Vagina (tissue), 2 donors: ENCODE measurements around the gene ZCCHC7. TPM values are rescaled to one million over a fixed set of nuclear protein-coding genes. Genes with fewer than 3 reads are reported as not detected.

Experiments used
- DNase-seq, 2 donors: peaks; one replicate each; pipeline ENCODE4 v3.0.0-alpha.2; 2017; ENCODE audit errors: extremely low spot score in 2 of 2
- H3K27ac ChIP-seq: fragments of 200-600 bp; sonication (generic); one replicate; pipeline ENCODE4 v1.5.1; 2019
- H3K27me3 ChIP-seq: fragments of 200-600 bp; sonication (generic); one replicate; pipeline ENCODE4 v1.5.1; 2019
- H3K36me3 ChIP-seq, 2 donors: fragments of 200-600 bp; sonication (generic); one replicate each; pipeline ENCODE4 v1.5.1; 2017 to 2019
- H3K4me1 ChIP-seq: fragments of 200-600 bp; sonication (generic); one replicate; pipeline ENCODE4 v1.5.1; 2019
- H3K4me3 ChIP-seq, 2 donors: fragments of 200-600 bp; sonication (generic); 1 replicate in 1 of 2; 2 replicates in 1 of 2; pipeline ENCODE4 v1.5.1; 2016 to 2019
- H3K9me3 ChIP-seq: fragments of 200-600 bp; sonication (generic); one replicate; pipeline ENCODE4 v1.5.1; 2019
- CTCF ChIP-seq, 3 experiments: fragments of 450-650 bp in 2 of 3; fragments of 200-600 bp in 1 of 3; sonication (generic) in 1 of 3; IDR thresholded peaks; one replicate each; pipeline ENCODE4 v1.5.1; 2017 to 2019; ENCODE audit warnings: antibody characterized with exemption in 3 of 3, mild to moderate bottlenecking in 2 of 3, moderate library complexity in 2 of 3
- POLR2A ChIP-seq, 2 donors: fragments of 450-650 bp; IDR thresholded peaks; one replicate each; pipeline ENCODE4 v1.6.1; 2017; ENCODE audit warnings: antibody characterized with exemption in 2 of 2, mild to moderate bottlenecking in 2 of 2, moderate library complexity in 2 of 2
- POLR2AphosphoS5 ChIP-seq, 2 donors: sonication (generic); formaldehyde crosslinking; IDR thresholded peaks; one replicate each; pipeline ENCODE4 v1.9.0; 2017; ENCODE audit warnings: antibody characterized with exemption in 2 of 2, mild to moderate bottlenecking in 2 of 2, low read depth in 1 of 2; ENCODE audit not compliant: insufficient read depth in 1 of 2
- intact Hi-C: fragments of 100-400 bp; cut with DNase I; formaldehyde crosslinking; loops from one replicate; pipeline ENCODE4 v1.15.1; 2023
- total RNA-seq: library from RNA; depleted of rRNA; stranded (reverse); fragments of >200 nt; gene quantifications from one replicate; pipeline ENCODE4 v1.2.3, GENCODE V29; 2016

ZCCHC7 gene
- total RNA-seq, 1 donor from 2014 or later = 15.2 TPM

- Histone ChIP-seq H3K36me3 (no peaks in the 10 kb centered on the region), H3K4me3 (no peak overlapping the region), H3K4me1 (no peaks in the 10 kb centered on the region), H3K9me3 (no peaks in the 10 kb centered on the region), H3K27ac (no peak overlapping the region), H3K27me3 (no peaks in the 10 kb centered on the region)
- intact Hi-C loops = no loop called here
- TF ChIP-seq POLR2AphosphoS5 (IDR thresholded peaks at IDR 0.05; ENCODE audit: insufficient read depth in 1 of 2, low read depth in 1 of 2) = no peak
- TF ChIP-seq POLR2A (IDR thresholded peaks at IDR 0.05) = no peak
- no peak for TF ChIP-seq CTCF (IDR thresholded peaks at IDR 0.05)
- DNase-seq = no peak
These were observed 249.3 kb downstream of the ZCCHC7 start for GRCh38 chr9:37369671-37370070.

GRCh38 chr9:37370282-37370681 is 249.9 kb downstream of the ZCCHC7 start:
- H3K27me3 ChIP-seq = no peaks in the 10 kb centered on the region
- H3K36me3 ChIP-seq = no peaks in the 10 kb centered on the region
- H3K27ac ChIP-seq = no peak overlapping the region
- no peaks in the 10 kb centered on the region for H3K4me1 ChIP-seq
- DNase-seq = no peak
- TF ChIP-seq CTCF (IDR thresholded peaks at IDR 0.05) = no peak
- no peak for TF ChIP-seq POLR2AphosphoS5 (IDR thresholded peaks at IDR 0.05; ENCODE audit: insufficient read depth in 1 of 2, low read depth in 1 of 2)
- TF ChIP-seq POLR2A (IDR thresholded peaks at IDR 0.05) = no peak
- intact Hi-C loops = no loop called here
- H3K4me3 ChIP-seq = no peak overlapping the region
- no peaks in the 10 kb centered on the region for H3K9me3 ChIP-seq

GRCh38 chr9:37370968-37371563 is 250.7 kb downstream of the ZCCHC7 start:
- DNase-seq = no peak
- H3K4me1 ChIP-seq = no peaks in the 10 kb centered on the region

GRCh38 chr9:37371565-37372464 is 251.4 kb downstream of the ZCCHC7 start:
- no peak for DNase-seq
- TF ChIP-seq POLR2AphosphoS5 (IDR thresholded peaks at IDR 0.05; ENCODE audit: insufficient read depth in 1 of 2, low read depth in 1 of 2) (no peak), CTCF (IDR thresholded peaks at IDR 0.05) (no peak), POLR2A (IDR thresholded peaks at IDR 0.05) (no peak)
- H3K36me3 ChIP-seq = no peaks in the 10 kb centered on the region
- H3K27ac ChIP-seq = no peak overlapping the region
- H3K9me3 ChIP-seq = no peaks in the 10 kb centered on the region
- intact Hi-C loops = no loop called here
- H3K27me3 ChIP-seq = no peaks in the 10 kb centered on the region
- no peak overlapping the region for H3K4me3 ChIP-seq
- no peaks in the 10 kb centered on the region for H3K4me1 ChIP-seq

More at GRCh38 chr9:37370968-37371563, 250.7 kb downstream of the ZCCHC7 start:
- intact Hi-C loops = no loop called here
- no peaks in the 10 kb centered on the region for H3K9me3 ChIP-seq
- H3K27ac ChIP-seq = no peak overlapping the region
- H3K27me3 ChIP-seq = no peaks in the 10 kb centered on the region
- TF ChIP-seq CTCF (IDR thresholded peaks at IDR 0.05) = no peak
- no peak for TF ChIP-seq POLR2A (IDR thresholded peaks at IDR 0.05)
- no peak for TF ChIP-seq POLR2AphosphoS5 (IDR thresholded peaks at IDR 0.05; ENCODE audit: insufficient read depth in 1 of 2, low read depth in 1 of 2)
- H3K36me3 ChIP-seq = no peaks in the 10 kb centered on the region
- H3K4me3 ChIP-seq = no peak overlapping the region

GRCh38 chr9:37372839-37373238 is 252.5 kb downstream of the ZCCHC7 start:
- Histone ChIP-seq H3K27me3 (no peaks in the 10 kb centered on the region), H3K9me3 (no peaks in the 10 kb centered on the region), H3K4me3 (no peak overlapping the region), H3K27ac (no peak overlapping the region), H3K4me1 (no peaks in the 10 kb centered on the region), H3K36me3 (no peaks in the 10 kb centered on the region)
- TF ChIP-seq POLR2AphosphoS5 (IDR thresholded peaks at IDR 0.05; ENCODE audit: insufficient read depth in 1 of 2, low read depth in 1 of 2) = no peak
- TF ChIP-seq POLR2A (IDR thresholded peaks at IDR 0.05) = no peak
- no peak for TF ChIP-seq CTCF (IDR thresholded peaks at IDR 0.05)
- intact Hi-C loops = no loop called here
- no peak for DNase-seq
